COLO668 (cell line): ENCODE results near the gene RFX4.

Experiments used
- DNase-seq: peaks from one replicate; lab custom pipeline; 2025; ENCODE audit not compliant: unreplicated experiment; lab: John Stamatoyannopoulos, UW

The RFX4 gene

GRCh38 chr12:106791531-106791930 lies 208.7 kb downstream of the RFX4 start:
- DNase-seq: no peak

GRCh38 chr12:106794369-106794768 lies 211.6 kb downstream of the RFX4 start:
- DNase-seq: no peak

- DNase-seq: no peak
These were observed 218.4 kb downstream of the RFX4 start for GRCh38 chr12:106801167-106801708.

- DNase-seq: no peak
These were observed 219.2 kb downstream of the RFX4 start for GRCh38 chr12:106801830-106802533.

GRCh38 chr12:106804668-106805067 lies 221.9 kb downstream of the RFX4 start:
- DNase-seq: no peak
